ENCODE measurements around the gene DTX1. TPM values are rescaled to one million over a fixed set of nuclear protein-coding genes. Genes with fewer than 3 reads are reported as not detected.

DTX1 gene
- total and polyA plus RNA-seq, 2 of the 13 experiments (the other 11 are each of a cell fraction or from before 2014, with no cell fraction given), result not detected

- TF ChIP-seq KIAA2018 (CRISPR knock-in tag; IDR thresholded peaks at IDR 0.05; ENCODE audit: borderline replicate concordance) (no peak), PHF8 (CRISPR knock-in tag; IDR thresholded peaks at IDR 0.05) (peak; percentile 47; the same call in 1 of the 2 replicates), ZNF317 (CRISPR knock-in tag; IDR thresholded peaks at IDR 0.05) (no peak), ARID4A (CRISPR knock-in tag; IDR thresholded peaks at IDR 0.05; ENCODE audit: borderline replicate concordance) (peak; percentile 8; the same call in 1 of the 2 replicates)
These were observed 14.9 kb downstream of the DTX1 start (continued) for GRCh38 chr12:113071135-113072112.

All from HepG2 (cell line).